Measurements from ENCODE around the gene TAC4.
"Not testable (repeated sequence)": the region's sequence is repeated elsewhere in the genome, so short reads cannot be mapped to it uniquely, and the experiment has no call there.

TAC4 gene

GRCh38 chr17:49836111-49837030 is 11.5 kb downstream of the TAC4 start:
- DNase-seq (ENCODE audit: low read depth), result no peak
- TF ChIP-seq CTCF (IDR thresholded peaks at IDR 0.05; ENCODE audit: low read depth, low read length, missing control alignments), result no peak
- H3K4me3 ChIP-seq (ENCODE audit: low read depth, low read length), result no peak overlapping the region

- no peak overlapping the region for H3K4me3 ChIP-seq (ENCODE audit: low read depth, low read length)
- TF ChIP-seq CTCF (IDR thresholded peaks at IDR 0.05; ENCODE audit: low read depth, low read length, missing control alignments), result no peak
Measured at GRCh38 chr17:49835472-49835871, 12.4 kb downstream of the TAC4 start.

GRCh38 chr17:49834118-49834743 is 13.6 kb downstream of the TAC4 start:
- TF ChIP-seq CTCF (IDR thresholded peaks at IDR 0.05; ENCODE audit: low read depth, low read length, missing control alignments), result no peak
- H3K4me3 ChIP-seq (ENCODE audit: low read depth, low read length), result no peak overlapping the region
- no peak for DNase-seq (ENCODE audit: low read depth)

More at GRCh38 chr17:49835472-49835871, 12.4 kb downstream of the TAC4 start:
- DNase-seq (ENCODE audit: low read depth), result no peak

- no peak for DNase-seq (ENCODE audit: low read depth)
- no peak for TF ChIP-seq CTCF (IDR thresholded peaks at IDR 0.05; ENCODE audit: low read depth, low read length, missing control alignments)
- no peak overlapping the region for H3K4me3 ChIP-seq (ENCODE audit: low read depth, low read length)
Measured at GRCh38 chr17:49832840-49833599, 14.8 kb downstream of the TAC4 start.

GRCh38 chr17:49830605-49831004 is 17.3 kb downstream of the TAC4 start:
- DNase-seq (ENCODE audit: low read depth), result no peak
- H3K4me3 ChIP-seq (ENCODE audit: low read depth, low read length), result no peak overlapping the region
- no peak for TF ChIP-seq CTCF (IDR thresholded peaks at IDR 0.05; ENCODE audit: low read depth, low read length, missing control alignments)

GRCh38 chr17:49829026-49829425 is 18.8 kb downstream of the TAC4 start:
- no peak for DNase-seq (ENCODE audit: low read depth)
- H3K4me3 ChIP-seq (ENCODE audit: low read depth, low read length), result no peak overlapping the region
- no peak for TF ChIP-seq CTCF (IDR thresholded peaks at IDR 0.05; ENCODE audit: low read depth, low read length, missing control alignments)

- DNase-seq (ENCODE audit: low read depth); H3K4me3 ChIP-seq (ENCODE audit: low read depth, low read length): not testable (repeated sequence)
Measured at GRCh38 chr17:49828325-49828724, 19.5 kb downstream of the TAC4 start.
